Inflammatory macrophage (primary cell): ENCODE results near the gene DAW1.
A peak's percentile ranks its signal among the peaks of the same experiment; 100 is the strongest.

ENCODE experiments used
- DNase-seq, 2 donors: peaks; one replicate each; pipeline ENCODE4 v3.0.0-alpha.2; 2020 to 2022
- total RNA-seq, 18 experiments: gene quantifications; one replicate each; lab custom pipeline; 2026; ENCODE audit warnings: mixed read lengths in 6 of 18, inconsistent platforms in 2 of 18; lab: John Stamatoyannopoulos, UW

The DAW1 gene
- total RNA-seq, result 0 to 0.20 (median 0.04) reads per million in 18 experiments

GRCh38 chr2:227871375-227871791 is at the start of gene DAW1:
DAW1 (plus strand) TSS chr2:227871631; CDS start chr2:227871690, 59 bp downstream.
- peak; percentile 14 to 16 for DNase-seq

GRCh38 chr2:227822416-227823003 is 48.9 kb upstream of the DAW1 start:
- no peak for DNase-seq

GRCh38 chr2:227823922-227824321 is 47.5 kb upstream of the DAW1 start:
- DNase-seq, result no peak

- DNase-seq, result no peak
Observed at GRCh38 chr2:227824711-227825110, 46.7 kb upstream of the DAW1 start.

- no peak for DNase-seq
Observed at GRCh38 chr2:227826019-227826521, 45.4 kb upstream of the DAW1 start.

GRCh38 chr2:227826563-227826962 is 44.9 kb upstream of the DAW1 start:
- no peak for DNase-seq

GRCh38 chr2:227827143-227827542 is 44.3 kb upstream of the DAW1 start:
- peak; percentile 38 to 45 for DNase-seq

- no peak for DNase-seq
Observed at GRCh38 chr2:227828477-227828912, 42.9 kb upstream of the DAW1 start.

- DNase-seq, result no peak
Observed at GRCh38 chr2:227829337-227829736, 42.1 kb upstream of the DAW1 start.

- no peak for DNase-seq
Observed at GRCh38 chr2:227834423-227834822, 37.0 kb upstream of the DAW1 start.

GRCh38 chr2:227834916-227835650 is 36.3 kb upstream of the DAW1 start:
- DNase-seq, result peak in 1 of 2 donors; percentile 20

- peak; percentile 21 to 46 for DNase-seq
Observed at GRCh38 chr2:227839339-227840129, 31.9 kb upstream of the DAW1 start.

- no peak for DNase-seq
Observed at GRCh38 chr2:227846831-227847230, 24.6 kb upstream of the DAW1 start.

- no peak for DNase-seq
Observed at GRCh38 chr2:227848146-227848545, 23.3 kb upstream of the DAW1 start.

GRCh38 chr2:227848586-227848985 is 22.8 kb upstream of the DAW1 start:
- no peak for DNase-seq

GRCh38 chr2:227849906-227850305 is 21.5 kb upstream of the DAW1 start:
- DNase-seq, result no peak

GRCh38 chr2:227853204-227853629 is 18.2 kb upstream of the DAW1 start:
- DNase-seq, result no peak

GRCh38 chr2:227853765-227854271 is 17.6 kb upstream of the DAW1 start:
- no peak for DNase-seq

- DNase-seq, result no peak
Observed at GRCh38 chr2:227855440-227855839, 16.0 kb upstream of the DAW1 start.

GRCh38 chr2:227856697-227857096 is 14.7 kb upstream of the DAW1 start:
- no peak for DNase-seq

GRCh38 chr2:227860221-227860641 is 11.2 kb upstream of the DAW1 start:
- DNase-seq, result no peak

- DNase-seq, result no peak
Observed at GRCh38 chr2:227861011-227861410, 10.4 kb upstream of the DAW1 start.

- DNase-seq, result peak; percentile 67 to 72
Observed at GRCh38 chr2:227862227-227862740, 9.1 kb upstream of the DAW1 start.
